HG02852 (cell line): ENCODE data around the gene WNT5A.

Experiments used
- ATAC-seq: cut with Tn5 transposase; IDR thresholded peaks from one replicate; pipeline ENCODE4 v1.9.1; 2021; ENCODE audit warnings: mild to moderate bottlenecking, moderate library complexity; ENCODE audit not compliant: unreplicated experiment

The WNT5A gene

DNA sequence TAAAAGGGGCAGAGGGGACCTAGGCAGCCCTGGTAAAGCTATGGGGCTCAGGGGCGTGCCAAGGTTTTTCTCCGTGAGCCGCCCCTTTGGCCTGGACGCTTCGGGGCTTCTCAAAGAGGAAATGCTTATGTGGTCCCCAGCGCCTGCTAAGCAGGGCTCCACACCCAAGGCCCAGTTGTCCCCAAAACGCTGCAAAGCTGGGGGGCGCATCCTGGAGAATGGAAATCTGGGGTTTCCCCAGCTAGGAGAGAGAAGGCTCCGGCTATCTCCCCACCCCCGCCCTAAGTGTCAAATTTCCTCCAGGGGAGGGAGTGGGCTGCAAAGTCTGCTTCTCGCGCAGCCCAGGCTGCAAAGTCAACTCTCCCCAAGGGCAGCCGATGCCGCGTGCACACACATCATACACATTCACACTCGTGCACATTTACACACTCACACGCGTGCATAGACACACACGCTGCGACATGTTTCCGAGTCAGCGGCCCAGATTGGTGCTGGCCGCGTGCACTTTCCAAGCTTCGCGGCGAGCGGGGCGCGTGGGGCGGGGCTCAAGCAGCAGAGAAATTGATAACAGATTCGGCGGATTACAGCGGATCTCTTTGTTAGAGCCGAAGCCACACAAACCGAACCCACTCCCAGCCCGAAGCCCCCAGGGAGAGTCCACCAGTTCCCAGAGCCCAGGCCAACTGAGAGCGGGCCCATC lies 4.5 kb downstream of the WNT5A start:
- ATAC-seq: no peak

DNA sequence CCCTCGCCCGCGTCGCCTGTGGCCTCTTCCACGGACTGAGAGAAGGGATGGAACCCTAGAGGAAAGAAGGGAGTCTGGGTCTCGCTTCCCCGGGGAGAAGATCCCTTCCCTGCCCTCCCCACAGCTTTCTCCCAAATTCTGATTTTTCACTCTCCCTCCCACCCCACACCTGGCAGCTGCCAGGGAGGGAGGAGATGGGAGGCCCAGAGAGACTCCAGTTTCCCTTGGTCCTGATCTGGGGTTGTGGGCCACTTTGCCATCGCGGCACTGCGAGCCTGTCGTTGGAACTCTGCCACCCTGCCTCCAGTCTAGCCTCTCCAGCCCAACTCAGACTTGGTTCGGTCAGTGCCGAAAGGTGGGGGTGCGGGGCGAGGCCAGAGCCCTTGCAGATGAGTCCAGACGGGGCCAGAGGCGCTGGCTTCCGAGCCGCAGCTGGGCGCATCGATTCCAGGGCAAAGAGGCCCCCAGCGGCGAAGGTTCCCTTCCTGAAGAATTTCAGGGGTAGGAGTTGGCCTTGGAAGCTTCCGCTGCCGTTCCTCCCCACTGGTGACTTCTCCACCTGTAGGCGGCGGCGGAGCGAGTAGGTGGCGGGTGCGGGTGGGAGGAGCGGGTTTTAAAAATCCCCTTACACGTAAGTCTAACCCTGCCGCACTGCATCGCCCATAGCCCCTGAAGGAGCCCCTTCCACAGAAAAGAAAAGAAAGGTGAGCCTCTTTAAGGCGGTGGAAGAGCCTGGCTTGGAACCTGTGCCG lies 5.2 kb downstream of the WNT5A start:
- no peak for ATAC-seq

DNA sequence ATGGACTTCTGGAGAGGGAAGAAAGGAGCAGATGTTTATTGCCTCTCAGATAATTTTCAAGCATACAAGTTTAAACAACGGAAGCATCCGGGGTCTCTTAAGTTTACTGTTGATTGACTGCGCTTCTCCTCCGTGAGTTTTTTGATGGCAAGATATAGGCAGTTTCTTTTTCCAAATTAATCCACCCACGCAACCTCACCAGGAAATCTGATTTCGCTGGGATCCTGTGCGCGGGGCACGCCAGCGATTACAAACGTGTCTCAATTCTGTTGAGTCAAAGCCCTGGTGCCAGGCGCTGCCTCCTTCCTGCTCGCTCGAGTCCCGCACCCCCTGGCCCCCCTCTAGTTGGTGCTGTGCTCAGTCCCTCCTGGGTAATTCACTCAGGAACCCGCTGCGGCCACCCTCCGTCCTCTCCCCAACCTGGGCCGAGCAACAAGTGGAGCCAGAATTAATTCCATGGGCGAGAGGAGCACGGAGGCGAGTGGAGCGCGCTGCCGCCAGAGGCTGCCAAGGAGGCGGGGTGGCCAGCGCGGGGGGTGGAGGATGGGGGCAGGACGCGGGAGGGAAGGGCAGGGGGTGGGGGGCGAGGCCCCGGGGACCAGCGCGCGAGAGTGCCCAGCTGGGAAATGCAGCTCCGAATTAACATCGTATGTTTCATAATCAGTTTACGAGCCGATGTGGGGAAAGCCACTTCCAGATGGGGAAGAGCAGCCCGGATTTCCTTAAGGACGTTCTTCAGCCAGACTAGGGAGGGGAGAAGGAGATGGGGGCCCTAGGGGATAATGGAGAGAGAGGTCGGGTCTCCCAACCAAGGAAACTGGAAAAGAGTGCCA lies 6.0 kb downstream of the WNT5A start:
- ATAC-seq: no peak

DNA sequence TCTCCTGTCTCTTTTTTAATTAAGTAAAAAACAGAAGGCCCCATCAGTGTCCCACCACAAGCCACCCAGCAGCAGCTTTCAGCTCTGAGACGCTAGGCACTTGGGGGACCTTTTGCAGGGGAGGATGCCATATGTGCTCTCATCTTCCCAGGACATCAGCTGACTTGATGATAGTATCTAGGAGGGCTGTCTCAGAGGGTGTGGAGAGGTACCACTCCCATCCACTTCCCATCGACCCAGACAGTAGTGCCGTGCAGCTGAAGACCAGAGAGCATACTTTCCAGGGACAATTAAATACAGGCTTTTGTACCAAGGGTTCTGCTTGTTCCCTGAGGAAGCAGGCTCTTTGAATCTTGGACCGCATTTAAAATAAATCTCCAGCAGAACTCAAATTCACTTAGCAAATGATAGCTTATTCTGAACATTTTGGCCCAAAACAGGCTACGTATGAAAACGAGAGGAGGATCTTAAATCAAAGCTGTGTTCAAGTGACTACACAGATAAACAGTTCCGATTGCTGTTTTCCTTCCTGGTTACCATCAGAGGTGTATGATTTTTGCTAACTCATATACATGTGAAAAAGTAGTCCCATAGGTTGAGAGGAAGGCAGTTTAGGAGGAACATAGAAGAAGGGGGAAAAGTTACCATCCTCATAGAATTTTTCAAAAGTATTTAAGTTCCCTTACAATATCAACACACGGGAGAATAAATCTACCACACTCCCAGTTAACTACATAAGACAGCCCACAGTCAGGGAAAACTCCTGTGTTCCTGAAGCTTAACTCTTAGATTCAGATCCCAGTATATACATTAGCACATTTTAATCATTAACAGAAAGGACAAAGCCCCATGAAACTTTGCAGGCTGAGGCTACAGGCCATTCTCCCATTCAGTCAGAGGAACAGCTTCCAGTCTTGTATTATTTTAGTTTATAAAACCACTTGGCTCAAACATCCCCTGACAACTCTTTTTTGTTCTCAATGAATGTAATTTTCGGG lies 9.5 kb downstream of the WNT5A start:
- ATAC-seq: no peak

DNA sequence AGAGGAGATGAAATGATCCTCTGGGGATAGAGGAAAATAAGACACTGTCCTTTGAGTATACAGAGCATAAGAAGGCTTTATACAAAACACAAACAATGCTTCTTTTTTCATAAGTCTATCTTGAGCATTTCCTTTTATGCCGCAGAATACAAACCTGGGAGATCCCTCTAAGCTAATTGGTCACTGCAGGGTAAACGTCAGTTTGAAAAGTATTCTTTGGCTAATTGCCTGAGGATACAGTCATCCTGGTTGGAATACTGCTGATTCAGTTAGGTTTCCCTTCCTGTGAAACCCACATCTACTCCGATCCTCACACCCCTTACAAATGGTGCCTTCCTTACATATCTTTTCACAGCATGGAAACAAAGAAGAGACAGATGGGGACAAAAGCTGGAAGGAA lies 10.6 kb downstream of the WNT5A start:
- ATAC-seq: no peak

DNA sequence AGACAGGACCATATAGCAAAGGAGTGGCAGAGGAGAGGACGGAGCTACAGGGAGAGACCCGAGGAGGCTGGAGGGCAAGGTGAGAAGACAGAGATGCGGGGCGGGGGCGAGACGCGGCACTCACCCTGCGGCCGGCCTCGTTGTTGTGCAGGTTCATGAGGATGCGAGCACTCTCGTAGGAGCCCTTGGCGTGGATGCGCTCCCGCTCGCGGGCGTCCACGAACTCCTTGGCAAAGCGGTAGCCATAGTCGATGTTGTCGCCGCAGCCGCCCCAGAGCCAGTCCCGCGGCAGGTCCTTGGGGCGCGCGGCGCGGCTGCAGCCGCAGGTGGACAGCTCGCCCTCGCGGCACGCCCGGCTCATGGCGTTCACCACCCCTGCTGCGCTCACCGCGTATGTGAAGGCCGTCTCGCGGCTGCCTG lies 12.9 kb downstream of the WNT5A start:
- ATAC-seq: no peak

DNA sequence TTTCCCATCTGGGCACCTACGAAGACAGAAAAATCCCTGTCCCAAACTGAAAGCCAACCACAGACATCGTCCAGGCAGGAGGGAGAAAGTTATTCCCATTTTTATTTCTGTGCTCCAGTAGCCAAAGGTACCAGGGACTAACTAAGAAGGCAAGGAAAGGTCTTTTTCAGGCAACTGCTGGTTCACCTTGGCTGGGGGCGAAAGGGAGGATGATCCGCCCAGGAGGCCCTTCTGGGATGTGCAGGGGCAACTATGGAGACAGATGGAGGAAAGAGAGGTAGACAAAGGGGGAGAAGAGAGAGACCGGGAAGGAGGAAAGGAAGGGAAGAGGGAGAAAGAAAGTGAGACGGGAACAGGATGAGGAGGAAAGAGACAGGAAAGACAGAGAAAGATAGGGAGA lies 13.3 kb downstream of the WNT5A start:
- ATAC-seq: no peak

DNA sequence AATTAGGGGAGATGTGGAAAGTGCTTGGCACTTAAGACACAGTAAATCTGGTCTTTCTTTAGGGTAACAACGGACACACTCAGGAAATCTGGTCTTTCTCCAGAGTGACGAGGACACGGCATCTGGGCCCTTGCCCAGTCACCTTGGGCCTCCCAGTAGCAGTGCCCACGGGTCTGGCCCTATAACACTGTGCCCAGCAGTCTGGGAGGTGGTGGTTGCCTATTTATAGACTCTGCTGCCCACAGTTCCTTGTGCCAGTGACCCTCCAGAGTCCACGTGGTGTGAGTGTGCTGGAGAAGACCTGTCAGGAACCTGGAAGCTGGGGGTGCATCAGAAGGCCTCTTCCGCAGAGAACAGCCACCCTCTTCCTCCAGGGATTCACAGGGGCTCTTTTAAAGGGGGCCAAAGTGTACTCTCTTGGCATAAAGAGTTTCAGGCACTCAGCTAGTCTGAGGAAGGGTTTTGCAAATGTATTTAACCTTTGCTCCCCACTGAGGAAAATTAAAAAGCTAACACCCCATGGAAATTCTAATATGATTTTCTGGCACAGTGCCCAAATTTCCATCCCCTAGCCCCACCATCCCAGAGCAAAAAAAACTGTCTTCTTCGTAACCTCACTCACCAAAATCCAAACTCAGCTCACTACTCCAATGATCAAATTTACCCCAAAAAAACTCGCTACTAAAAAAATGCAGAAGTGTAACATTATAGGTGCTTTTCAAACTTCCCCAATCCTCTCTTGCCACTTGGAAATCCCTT lies 15.4 kb downstream of the WNT5A start:
- ATAC-seq: no peak

DNA sequence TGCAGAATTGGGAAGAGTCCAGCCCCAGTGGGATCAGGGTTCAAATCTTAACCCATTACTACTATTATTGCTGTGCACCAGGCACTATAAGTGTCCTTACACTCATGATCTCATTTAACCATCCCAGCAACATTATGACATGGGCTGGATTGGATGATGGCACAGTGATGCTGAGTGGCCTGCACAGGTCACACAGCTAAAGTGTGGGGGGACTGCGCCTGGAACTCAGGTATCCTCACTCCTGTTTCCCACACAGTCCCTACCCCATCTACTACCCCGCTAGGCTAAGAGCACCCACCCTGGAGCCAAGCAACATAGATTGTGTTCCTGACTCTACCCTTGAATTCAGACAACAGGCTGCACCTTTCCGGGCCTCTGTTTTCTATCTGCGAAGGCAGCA lies 16.0 kb downstream of the WNT5A start:
- no peak for ATAC-seq

DNA sequence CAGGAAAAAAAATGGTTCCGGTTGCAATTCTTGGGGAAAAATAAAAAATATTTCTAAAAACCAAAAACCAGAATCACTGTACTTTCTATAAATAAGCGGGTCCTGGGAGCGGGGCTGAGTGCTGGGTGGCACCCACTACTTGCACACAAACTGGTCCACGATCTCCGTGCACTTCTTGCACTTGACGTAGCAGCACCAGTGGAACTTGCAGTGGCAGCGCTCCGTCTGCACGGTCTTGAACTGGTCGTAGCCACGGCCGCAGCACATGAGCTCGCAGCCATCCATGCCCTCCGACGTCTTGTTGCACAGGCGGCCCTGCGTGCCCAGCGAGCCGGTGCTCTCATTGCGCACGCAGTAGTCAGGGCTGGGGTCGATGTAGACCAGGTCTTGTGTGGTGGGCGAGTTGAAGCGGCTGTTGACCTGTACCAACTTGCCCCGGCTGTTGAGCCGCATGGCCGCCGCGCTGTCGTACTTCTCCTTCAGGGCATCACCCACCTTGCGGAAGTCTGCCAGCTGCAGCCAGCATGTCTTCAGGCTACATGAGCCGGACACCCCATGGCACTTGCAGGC lies 17.1 kb downstream of the WNT5A start:
- ATAC-seq: no peak

DNA sequence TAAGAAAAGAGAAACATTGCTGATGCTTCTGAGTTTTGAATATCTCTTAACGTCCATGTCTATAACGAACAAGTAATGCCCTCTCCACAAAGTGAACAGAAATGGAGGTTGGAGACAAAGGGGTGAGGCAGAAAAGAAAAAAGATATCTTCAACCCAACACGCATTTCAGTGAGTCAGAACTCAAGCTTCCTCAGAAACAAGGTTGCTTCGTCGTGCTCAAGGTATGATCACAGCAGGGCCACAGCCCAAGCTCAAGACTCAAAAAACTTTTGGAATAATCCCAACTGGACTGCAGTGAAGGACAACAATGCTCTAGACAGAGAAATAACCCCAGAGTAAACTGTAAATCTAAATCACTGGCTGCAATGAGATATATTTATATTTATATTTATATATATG lies 18.9 kb downstream of the WNT5A start:
- ATAC-seq: no peak

DNA sequence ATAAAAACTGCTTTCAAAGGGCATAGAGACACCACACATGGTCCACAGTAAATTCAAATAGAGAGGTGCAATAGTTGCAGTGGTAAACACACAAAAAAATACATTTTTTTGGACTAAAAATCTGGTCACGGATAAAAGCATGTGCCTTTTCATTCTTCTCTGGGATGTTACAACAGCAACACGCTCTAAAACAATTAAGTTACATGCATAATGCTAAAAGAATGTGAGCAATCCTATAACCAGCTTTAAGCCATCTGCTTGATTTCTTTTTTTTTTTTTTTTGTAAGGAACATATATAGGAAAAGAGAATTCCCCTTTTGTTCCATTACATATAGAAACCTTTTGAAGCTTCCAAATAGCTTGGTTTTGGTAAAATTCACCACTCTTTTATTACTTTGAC lies 20.0 kb downstream of the WNT5A start:
- ATAC-seq: no peak

DNA sequence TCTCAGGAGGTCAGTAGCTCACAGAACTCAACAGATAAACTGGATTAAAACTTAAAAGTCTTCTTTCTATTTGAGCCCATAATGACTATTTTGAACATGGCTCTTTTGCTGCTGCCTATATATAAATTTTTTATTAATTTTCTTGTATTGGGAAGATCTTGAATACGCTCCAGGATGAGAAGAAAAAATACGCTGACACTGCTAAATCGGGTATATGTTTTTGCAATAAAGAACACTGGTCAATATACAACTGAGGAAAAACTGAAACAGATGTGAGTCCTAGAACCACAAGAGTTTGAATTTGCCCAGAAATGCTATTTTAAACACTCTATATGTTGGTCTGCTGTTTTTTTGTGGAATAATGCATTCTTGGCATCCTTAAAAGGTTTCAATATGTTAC lies 20.6 kb downstream of the WNT5A start:
- no peak for ATAC-seq

DNA sequence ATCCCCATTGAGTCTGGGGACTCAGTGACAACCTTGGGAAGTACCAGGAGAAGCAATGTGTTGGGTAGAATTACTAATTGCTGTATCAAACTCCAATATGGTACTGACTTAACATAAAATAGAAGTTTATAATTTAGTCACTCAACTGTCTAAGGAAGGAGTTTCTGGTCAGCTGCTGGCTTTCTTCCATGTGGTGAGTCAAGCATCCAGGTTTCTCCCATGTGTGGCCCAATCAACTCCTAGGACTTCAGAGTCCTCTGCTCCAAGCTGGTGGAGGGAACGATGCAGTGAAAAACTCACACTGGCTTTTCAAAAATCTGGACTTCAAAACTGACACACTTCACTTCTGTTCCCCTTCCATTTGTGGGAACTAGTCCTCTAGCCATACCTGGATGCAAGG lies 25.2 kb downstream of the WNT5A start:
- no peak for ATAC-seq

DNA sequence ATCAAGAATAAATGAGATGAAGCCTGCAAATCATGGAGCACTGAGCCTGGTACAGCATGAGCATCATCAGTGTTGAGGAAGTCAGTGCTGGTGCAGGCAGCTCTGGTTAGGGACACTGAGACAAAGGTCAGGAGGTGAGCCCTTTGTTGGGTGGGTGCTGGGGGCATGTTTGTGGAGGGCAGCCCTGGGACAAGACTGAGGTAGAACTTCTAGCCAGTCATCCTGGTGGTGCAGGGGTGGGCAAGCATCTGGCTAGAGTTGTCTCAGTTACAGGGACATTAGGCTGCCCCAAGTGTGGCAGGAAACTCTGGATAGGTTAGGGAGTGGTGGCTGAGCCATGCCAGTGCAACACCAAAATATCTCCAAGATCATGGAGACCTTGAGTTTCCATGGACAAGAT lies 27.3 kb downstream of the WNT5A start:
- no peak for ATAC-seq

DNA sequence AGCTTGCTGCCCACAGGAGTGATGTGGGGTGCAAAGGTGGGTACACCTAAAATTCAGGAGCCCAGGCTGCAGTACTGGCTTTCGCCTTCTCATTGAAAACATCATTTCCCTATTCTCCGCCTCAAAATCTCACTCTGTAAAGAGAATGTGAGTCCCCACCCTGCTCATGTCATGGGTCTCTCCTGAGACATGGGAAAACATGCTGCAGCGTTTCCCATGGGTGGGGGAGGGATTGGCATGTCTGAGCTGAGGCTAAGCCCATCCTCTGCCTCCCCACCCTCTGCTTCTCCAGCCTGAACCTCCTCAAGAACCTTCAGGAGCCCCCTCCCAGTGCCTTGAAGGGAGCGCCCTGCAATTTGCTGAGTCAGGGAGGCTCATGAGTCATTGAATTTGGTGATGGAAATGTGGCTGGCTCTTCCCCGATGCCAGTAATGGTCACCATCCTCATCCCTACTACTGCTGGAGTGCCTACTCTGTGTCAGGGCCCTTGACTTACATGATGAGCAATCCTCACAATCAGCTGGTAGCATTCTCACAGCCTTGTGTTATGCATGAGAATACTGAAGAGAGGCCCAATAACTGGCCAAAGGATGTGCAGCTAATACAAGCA lies 28.8 kb downstream of the WNT5A start:
- ATAC-seq: no peak

DNA sequence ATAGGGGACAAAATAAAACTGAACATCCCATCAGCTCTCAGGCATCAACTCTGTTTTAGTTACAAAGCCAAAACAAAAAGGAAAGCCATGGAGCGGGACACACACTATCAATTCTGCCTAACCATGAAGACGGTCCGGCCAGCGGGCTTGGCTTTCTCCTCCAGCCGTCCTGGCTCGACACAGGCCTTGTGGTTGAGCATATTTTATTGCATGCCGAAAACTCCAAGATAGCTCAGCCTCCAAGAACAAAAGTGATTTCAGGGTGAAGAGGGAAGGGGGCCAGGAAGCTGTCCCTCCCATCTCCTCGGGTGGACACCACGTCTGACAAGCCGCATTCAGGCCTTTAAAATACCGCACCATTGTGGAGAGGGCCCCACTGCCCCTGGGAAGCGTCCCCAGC lies 31.2 kb downstream of the WNT5A start:
- no peak for ATAC-seq

DNA sequence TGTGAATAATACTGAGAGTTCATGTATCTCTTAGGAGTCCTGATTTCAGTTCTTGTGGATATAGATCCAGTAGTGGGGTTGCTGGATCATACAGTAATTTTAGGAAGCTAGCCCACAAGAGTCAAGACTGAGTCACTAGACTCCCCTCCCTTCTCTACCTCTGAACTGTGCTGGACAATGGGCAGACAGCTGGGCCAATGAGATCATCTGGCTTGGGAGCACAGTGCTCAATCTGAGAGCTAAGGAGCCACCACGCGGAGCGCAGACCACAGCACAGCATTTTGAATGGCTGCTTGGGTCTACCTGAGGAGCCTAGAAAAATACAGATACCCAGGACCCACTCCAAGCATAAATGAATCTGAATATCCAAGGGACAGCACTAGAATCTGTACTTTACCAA lies 32.5 kb downstream of the WNT5A start:
- no peak for ATAC-seq

DNA sequence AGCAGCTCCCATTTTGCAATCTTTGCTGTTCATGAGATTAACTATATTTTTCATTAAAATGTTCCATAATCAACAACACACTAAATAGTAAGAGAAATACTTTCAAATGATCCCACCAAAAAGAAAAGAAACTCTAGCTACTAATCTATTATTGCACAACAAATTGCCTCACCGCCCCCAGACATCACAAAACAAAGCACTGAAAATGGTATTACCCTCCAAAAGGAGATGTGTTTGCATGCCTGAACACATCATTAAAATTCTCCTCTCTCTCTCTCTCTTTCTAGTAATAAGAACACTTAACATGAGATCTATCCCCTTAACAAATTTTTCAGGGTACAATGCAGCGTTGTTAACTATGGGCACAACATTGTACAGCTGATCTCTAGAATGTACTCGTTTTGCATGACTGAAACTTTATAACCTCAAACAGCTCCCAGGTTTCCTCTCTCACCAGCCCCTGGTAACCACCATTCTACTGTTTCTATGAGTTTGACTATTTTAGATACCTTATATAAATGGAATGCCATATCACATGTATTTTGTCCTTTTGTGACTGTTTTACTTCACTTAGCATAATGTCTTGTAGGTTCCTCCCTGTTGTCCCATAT lies 33.1 kb downstream of the WNT5A start:
- no peak for ATAC-seq
